ENCODE results near the gene ULK3.

ULK3 gene

DNA sequence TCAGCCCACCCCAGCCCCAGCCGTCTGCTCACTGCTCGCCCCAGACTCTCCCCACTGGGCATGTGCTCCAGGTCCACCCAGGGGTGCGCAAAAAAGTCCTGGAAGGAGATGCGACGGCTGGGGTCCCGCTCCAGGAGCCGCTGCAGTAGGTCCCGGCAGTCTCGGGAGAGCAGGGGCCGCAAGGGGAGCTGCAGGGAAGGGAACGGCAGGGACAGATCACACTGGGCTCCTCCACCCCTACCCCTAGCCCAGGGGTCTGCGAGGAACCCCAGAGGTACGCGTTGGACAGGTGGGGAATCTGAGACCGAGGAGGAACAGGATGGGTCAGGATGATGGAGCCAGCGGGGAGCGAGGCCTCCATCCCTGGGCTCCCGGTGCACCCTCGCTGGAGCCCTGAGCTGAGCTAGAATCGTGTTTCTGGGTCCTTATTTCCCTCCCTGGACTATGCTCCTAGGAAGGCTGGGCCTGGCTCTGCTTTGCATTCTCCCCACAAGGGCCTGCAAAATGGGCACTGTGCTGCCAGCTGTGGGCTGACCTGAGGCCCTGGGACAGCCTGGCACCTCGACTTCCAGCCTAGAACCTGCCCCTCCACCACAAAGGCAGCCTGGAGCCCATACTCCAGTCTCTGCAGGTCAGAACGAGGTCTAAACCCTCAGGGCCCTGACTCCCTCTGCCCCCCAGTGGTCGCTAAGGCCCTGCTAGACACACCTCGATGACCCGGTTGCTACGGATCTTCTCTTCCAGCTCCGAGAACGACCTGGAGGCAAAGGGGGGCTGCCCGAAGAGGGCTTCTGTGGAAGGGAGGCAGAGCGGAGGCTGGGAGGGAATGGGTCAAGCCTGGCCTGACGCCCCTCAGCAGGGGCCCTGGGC, 3.2 kb downstream of the ULK3 start:
- DNase-seq, result no peak

DNA sequence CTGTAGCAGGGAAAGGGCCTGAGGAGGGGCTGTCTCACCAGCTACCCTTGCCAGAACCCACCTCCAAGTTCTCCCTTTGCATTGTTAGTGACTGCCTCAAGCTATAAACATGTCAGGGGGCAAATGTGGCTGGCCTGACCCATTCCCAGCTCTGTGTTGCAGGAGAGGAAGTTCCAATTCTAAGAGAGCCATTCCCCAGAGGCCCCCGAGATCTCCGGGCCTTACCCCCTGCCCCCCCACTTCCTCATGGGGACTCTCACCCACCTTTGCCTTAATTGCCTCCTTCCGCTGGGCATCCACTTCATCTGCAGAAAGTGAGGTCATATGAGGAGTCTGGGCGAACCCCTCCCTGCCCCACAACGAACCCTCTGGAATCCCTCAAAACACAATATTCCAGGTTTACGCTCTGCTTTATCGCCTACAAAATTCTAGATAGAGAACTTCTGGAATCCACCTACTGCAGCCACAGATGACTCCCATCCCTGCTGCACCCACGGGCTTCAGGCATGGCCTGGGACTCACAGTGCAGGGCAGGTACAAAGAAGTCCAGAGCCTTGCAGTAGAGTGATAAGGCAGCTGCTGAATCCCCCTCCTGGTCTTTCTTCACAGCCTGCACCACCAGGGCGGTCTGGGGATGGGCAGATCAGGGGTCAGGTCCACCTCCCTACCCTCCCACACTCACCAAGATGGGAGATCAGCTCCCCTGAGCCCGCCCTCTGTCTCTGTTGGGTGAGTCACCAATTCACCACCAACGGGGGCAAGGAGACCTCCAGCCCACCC, 4.0 kb downstream of the ULK3 start:
- no peak for DNase-seq

DNA sequence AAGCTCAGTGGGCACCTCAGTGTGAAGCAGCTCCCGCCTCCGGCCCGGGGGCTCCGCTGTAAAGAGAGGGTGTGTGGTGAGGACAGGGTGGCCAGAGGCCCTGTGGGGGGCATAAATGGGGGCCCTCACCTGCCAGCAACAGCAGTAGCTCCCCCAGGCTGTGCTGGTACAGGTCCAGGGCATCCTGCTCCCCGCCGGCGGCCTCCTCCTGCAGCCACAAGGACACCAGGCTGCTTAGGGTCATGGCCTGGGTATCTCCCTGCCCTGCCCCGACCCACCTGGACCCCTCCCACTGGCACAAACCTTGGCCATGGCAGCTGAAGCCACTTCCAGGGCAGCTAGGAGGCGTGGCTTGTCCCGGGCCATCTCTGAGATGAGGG, 4.8 kb downstream of the ULK3 start:
- DNase-seq, result no peak

DNA sequence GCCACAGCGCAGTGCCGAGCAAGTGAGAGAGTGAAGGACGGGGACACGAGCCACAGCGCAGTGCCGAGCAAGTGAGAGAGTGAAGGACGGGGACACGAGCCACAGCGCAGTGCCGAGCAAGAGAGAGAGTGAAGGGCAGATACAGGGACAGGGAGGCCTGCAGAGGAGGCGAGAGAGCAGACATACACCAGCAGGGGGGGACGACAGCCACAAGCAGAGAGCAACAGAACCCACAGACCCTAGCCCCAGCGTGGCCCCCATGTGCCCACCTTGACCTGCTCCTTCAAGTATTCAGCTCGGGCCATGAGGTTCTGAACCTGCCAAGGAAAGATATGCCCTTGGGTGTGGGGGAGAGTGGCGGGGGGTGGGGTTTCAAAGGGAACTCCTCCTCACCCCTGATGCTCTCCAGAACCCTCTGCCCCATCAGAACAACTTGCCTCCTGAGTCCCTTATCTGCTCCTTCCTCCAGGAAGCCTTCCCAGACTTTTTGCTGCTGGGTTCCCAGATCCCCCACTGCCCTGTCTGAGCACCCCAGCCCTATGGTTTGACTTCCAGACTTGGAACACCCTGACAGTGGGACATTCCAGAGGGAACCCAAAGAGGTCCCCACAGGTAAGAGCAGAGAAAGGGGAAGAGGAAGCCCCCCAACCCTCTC, 5.3 kb downstream of the ULK3 start:
- DNase-seq, result no peak

DNA sequence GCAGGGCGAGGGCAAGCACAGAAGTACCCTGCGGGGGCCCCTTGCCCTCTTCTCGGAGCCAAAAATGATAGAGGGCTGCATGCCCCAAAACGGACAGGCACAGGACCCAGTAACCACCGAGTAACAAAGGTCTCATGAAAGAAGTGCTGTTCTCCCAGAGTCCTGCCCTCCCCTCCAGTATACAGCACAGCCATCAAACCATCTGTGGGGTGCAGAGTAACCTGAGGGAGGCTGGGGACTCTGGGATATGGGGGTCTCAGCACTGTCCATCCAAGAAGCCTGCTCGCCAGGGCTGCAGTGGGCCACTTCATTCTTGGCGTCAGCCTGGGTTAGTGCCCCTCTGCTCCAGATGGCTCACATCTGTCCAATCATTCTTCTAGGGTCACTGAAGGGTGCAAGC, 6.1 kb downstream of the ULK3 start:
- DNase-seq, result no peak

DNA sequence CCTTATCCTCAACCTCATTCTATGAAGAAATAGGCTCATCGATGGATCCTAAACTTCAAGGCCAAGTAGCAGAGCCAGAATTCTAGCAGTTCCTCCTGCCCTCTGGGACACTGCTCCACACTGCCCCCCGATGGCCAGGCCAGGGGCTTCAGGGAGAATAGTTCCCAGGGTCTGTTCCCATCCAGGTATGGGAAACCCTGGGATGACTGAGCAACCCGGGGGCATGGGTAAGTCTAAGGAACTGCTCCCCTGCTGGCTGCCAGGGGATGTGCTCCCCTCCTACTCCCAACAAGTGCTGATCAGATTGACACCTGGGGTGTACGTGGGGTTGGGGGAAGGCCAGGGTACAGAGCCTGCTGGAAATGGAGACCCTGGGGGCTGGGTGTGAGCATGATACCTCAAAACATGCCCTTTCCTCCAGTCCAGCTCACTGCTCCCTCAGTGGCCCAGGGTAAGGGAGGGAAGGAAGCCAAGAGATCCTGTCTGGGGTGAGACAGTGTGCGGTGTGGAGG, 7.6 kb downstream of the ULK3 start:
- DNase-seq, result peak; percentile 49

DNA sequence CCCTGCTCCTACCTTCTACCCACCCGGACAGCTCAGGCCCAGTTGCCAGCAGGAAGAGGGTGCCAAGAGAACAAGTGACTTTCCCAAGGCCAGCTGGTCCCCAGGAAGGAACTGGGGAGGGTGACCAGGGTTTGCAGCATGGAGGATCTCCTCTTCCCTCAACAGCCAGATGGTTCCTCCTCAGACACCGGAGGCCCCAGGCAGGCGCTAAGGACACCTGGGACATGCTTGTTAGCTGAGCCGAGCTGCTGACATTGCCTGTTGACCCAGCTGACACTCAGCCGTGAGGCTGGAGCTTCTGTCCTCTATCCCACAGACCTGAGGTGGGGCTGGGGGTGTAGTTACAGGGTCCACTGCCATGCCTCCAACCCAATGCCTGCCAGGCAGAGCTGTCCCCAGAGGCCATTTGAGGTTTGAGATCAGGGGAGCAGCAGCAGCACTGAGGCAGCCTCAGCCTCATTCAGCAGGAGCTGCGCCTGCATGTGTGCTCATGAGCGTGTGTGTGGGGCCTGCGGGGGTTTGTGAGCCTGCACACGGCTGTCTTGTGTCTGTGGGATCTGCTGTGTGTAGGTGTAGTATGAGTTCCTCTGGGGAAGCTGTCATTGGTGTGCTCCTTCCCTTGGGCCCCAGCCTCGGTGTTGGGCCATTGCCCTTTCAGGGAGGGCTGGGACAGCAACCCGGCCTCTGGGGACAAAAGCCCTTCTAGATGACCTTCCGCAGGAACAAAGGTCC, 9.4 kb downstream of the ULK3 start:
- DNase-seq, result no peak

DNA sequence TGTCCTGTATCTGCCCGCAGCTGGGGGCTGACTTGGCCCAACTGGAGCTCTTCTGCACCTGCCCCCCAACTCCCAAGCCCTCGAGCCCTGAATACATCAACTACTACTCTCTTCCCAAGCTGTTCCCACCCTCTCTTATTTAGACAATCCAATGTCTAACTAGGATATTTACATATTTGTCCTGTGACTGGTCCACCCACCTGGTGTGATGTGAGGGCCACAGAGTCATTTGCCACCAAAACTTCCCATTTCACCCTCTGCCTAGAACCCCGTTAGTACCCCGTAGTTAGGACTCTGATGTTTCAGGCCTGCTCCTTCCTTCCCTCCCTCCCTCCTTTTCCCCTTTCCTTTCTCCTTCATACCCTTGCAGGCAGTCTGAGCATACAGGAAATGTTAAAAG, 10.1 kb downstream of the ULK3 start:
- no peak for DNase-seq

DNA sequence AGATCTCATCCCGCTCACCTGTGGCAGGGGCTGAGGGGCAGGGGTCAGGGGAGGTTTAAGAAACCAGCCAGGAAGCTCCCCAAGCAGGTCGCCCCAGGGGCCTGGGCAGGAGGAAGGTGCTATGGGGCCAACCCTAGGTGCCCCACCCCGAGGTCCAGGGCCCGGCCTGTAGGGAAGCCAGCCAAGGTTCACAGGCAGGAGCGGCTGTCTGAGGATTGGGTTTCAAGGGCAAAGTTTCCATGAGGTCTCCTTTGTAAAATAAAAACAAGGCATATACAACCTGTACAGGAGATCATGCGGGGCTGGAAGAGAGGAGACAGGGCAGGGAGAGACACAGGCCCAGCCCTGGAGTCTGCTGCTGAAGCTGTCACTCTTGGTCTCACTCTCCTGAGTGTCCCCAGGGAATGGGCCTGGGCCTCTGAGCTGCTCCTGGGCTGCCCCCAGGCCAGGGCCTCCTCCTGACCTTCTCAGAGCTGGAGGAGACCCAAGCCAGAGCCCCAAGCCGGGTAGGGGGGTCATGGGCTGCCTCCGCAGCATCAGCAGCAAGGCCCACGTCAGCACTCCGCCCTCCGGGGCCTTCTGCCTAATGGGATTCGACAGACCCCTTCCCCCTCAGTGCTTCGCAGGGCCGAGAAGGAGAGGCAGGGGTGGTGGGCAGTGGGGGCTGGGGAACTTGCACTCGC, 11.0 kb downstream of the ULK3 start:
- DNase-seq, result no peak

DNA sequence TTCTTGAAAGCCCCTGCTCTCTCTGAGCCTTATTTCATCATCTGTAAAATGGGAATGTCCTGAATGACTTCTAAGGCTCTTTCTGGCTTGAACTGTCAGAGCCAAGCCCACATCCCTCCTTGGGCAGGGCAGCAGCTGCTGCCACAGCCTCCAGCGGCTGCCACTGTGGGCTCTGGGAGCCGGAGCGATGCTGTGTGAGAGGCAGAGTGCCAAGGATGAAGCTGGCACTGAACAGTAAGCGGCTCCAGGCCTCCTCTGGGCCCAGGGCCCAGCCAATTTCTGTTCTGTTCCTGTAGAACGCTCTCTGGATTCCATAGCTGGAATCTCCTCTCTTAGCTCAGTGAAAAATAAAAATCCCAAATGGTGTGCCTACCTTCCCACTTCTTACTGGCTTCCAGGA, 12.1 kb downstream of the ULK3 start:
- DNase-seq, result no peak

DNA sequence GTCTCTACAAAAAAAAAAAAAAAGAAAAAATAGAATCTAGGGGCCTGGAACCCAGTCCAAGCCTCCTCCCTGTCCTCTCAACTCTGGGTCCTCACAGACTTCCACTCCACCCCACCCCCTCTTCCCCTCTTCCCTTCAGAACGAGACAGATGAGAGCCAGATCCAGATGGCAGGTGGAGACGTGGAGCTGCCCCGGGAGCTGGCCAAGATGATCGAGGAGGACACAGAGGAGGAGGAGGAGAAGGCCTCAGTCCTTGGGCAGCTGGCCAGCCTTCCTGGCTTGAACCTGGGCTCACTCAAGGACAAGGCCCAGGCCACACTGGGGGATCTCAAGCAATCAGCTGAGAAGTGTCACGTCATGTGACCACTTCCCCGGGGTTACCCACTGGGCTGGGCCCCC, 13.0 kb downstream of the ULK3 start:
- no peak for DNase-seq

DNA sequence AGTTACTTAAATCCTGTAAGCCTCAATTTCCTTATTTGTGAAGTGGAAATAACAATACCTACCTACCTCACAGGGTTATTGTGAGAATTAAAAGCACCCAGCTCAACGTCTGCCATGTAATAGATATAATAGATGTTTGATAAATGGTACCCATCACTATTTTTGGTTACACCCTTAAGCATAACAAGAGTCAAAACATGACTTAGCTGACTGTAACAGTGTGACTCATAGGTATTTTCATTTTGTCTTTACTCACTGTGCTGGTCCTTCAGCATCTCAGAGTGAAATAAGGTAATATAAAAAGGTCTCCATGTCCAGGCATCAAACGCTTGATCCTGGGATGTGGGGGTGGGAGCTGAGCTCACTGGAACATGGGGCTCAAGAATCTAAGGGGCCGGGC, 13.5 kb downstream of the ULK3 start:
- no peak for DNase-seq

DNA sequence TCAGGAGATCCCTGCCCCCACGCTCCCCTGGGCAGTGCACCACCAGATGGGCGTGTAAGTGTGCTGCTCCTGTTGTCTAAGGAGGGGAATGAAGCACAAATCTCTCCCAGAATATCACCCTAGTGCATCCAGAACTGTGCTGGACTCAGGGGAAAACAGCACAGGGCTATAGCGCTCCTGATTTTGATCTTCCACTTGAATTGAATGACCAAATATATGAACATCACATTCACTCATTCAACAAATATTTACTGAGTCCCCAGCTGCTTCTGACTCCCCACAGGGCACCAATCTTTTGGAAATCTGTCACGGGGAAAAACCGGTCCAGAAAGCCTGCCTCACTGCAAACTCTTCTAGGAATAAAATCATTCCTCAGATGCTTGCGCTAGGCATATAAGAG, 14.1 kb downstream of the ULK3 start:
- DNase-seq, result no peak

DNA sequence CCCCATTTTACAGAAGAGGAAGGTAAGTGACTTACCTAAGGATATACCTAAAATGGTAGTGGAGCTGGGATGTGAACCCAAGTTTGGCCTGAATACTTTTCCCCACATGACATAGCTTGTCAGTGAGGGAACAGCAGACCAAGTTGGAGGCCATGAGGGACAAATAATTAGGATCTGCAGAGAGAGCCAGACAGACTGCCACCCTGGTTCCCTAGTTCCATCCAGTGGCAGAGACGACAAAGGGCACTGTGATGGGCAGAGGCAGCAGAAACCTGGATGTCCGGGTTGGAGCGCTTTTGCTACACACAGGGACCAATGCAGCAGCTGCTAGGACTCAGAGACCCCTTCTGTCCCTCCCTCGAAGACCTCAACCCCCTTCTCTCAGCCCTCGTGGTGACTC, 15.3 kb downstream of the ULK3 start:
- no peak for DNase-seq

DNA sequence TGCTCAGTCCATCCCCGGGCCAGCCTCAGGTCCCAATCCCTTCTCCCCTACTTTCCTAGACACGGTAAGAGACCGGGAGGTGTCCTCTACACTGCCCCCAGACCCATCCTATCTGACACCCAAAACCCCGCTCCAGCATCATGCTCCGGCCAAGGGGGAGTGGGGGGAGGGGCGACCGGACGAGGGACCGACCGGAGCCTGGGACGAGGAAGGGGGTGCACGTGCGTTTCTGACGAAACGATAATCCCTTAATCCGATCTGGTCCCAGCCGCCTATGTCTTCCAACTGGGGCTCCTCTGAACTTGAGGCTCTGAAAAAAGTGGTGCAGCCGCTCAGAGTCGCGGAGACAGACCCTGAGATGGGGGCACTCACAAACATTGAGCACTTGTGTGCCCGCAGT, 16.0 kb downstream of the ULK3 start:
- no peak for DNase-seq

DNA sequence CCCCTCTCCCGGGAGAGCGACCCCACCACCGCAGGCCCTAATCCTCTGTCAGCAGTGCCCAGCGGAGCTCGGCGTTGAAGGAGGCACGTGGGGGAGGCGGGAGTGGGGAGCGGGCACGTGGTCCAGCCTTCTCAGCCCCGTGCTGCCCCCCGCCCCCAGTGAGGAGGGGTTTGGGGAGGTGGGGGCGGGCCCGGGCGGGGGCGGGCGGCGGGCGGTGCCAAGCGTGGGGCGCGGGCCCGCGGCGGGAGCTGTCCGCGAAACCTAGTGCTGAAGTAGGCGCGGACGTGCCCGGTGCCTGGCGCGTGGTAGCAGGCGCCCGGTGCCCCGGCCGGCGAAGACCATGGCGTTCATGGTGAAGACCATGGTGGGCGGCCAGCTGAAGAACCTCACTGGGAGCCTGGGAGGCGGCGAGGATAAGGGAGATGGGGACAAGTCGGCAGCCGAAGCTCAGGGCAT, 16.6 kb downstream of the ULK3 start, which contains the start of gene CPLX3:
Gene CPLX3 (plus strand): TSS at position 264 of the 456 bp plus-strand sequence. CDS start 77 bp downstream, at position 341.
- DNase-seq, result peak; percentile 57

DNA sequence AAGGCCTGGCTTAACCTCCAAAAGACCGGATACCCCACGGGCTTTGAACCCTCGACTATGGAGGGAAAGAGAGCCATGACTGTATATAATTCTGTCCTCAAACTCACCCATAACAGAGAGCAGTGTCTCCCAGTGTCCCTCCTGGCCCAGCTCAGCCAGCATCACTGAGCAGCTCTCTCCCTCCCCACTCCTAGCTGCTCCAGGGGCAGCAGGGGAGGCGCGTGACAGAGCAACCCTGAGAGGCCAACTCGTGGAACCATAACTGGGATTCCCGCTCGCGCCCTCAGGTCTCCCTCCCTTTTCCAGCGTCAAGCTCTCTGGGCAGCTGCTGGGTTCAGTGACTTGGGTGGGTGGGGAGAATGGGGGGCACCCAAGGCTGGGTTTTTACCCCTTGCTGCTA, 17.1 kb downstream of the ULK3 start:
- no peak for DNase-seq

DNA sequence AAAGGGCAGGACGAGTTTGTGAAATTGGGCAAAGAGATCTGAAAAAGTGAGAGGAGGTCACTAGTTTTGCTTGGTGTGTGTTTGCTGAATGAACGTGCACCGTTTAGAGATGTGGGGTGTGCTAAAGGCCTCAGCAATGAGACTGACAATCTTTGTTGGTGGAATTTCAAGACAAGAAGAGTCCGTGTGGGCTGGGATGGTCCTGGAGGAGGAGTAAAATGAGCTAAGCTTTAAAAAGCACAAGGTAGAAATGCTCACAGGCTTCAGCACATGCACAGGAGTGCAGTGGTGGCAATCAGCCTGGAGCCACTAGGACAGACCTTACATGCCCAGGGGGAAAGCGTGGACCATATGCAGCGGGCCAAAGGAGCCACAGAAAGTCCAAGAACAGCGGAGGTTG, 18.0 kb downstream of the ULK3 start:
- no peak for DNase-seq

DNA sequence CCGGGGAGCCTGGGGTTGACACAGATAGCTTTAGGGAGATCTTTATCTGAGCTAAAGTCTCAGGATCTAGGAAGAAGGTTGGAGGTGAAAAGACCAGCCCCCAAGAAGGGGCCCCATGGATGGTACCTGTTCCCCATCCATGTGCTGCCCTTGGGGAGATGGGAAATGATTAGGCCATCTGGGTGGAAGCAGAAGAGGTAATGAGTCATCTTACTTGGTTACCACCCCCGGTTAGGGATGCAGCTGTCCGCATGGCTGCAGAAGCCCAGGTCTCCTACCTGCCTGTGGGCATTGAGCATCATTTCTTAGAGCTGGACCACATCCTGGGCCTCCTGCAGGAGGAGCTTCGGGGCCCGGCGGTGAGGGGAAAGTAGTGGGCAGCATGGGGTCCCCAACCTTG, 19.6 kb downstream of the ULK3 start:
- DNase-seq, result no peak

DNA sequence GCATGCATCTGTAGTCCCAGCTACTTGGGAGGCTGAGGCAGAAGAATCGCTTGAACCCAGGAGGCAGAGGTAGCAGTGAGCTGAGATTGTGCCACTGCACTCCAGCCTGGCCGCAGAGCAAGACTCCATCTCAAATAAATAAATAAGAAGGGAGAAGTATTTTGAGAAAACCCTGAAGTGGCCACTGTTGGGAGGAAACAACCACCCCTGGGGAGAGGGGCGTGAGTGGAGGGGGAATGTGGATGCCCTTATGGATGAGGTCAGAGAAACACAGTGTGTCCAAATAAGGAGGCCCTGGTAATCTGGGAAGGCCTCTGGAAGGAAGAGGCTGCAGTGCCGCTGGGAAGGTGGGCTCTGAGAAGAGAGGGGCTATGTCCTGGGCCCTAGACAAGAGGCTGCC, 20.7 kb downstream of the ULK3 start:
- no peak for DNase-seq

DNA sequence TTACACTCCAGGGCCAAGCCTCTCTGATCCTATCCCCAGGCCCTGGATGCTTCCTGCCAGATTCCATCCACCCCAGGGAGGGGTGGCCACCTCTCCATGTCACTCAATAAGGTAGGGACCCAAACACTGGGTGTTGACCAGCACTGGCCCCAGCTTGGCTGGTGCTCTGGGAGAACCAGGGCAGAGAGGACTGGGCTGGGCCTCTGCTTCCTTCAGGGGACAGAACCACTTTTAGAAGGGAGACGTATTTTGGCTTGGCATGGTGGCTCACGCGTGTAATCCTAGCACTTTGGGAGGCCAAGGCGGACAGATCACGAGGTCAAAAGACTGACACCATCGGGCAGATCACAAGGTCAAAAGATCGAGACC, 21.2 kb downstream of the ULK3 start:
- no peak for DNase-seq

DNA sequence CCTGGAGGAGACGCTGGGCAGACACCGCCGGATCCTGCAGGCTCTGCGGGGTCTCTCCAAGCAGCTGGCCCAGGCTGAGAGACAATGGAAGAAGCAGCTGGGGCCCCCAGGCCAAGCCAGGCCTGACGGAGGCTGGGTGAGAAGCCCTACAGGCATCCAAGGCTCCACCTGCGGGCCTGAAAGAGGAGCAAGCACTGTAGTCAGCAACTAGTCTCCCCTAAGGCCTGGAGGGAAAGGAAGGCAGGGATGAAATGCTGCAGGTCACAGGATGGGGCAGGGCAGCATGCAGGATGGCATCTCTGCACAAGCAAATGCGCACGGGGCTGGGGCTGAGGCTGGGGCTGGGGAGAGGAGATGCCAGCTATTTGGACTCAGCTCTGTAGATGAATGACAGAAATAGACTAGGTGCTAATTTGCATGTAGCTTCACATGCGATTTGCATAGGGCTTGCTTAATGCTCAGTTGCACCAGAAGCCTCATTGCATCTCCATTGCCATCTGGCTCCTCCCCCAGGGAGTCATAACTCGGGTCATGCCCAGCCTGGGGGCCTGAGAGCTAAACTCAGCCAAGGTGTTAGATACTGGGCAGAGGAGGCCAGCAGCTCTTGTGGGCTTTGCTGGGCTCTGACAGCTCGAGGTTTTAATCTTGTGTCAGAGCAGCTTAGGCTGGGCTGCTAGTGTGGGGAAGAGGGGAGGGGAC, 21.7 kb downstream of the ULK3 start:
- DNase-seq, result no peak

Measured in stimulated activated CD4-positive, alpha-beta T cell treated with anti-CD3 and anti-CD28 coated beads, Interleukin-4, amount 100 ng/mL, for 1 hour (primary cell).